NOMO-1 treated with DMSO at 0.1 percent for 48 hours (cell line): Measurements from ENCODE around the gene UMODL1.

Source experiments
- DNase-seq: peaks from one replicate; lab custom pipeline; 2025; ENCODE audit not compliant: unreplicated experiment; lab: John Stamatoyannopoulos, UW

Gene UMODL1

DNA sequence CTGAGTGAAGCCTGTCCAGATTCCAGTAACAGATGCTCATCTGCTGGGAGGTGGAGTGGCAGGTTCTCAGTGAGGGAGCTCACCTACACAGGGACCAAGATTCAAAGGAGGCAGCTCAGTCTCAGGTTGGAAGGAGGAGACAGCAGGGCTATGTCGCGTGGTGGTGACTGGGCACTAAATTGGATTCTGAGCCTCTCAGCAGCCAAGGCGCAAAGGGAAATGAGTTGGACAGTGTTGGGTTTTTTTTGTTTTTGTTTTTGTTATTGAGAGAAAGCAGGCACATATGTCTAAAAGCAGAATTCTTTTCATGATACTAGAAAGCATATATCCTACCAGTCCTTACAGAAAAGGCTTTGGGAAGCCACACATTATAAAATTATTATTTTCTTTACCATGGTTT, 26.2 kb downstream of the UMODL1 start:
- DNase-seq = no peak

GRCh38 chr21:42097860-42098454, 26.8 kb downstream of the UMODL1 start:
- peak; percentile 91 for DNase-seq

GRCh38 chr21:42098957-42099505, 27.9 kb downstream of the UMODL1 start:
- no peak for DNase-seq

GRCh38 chr21:42101246-42101645, 30.1 kb downstream of the UMODL1 start:
- no peak for DNase-seq

- DNase-seq = no peak
Observed at GRCh38 chr21:42102076-42102475, 31.0 kb downstream of the UMODL1 start.

DNA sequence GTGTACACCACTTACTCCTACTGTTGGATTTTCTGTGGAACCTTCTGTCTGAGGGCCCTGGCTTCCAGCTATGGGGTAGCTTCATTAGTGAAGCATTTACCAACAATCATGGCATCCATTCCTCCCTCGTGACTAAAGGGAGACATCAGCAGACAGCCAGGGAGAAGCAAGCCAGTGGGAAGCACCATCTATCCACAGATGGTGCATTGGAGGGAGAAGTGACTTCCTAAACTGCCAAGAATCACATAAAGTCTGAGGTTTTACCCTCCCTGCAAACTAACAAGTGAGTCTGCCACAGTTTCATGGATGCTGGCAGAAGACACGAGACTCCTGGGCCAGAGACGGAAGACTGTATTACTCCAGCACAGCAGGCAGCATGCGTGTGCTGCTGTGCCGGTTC, 31.4 kb downstream of the UMODL1 start:
- no peak for DNase-seq

- DNase-seq = no peak
Observed at GRCh38 chr21:42102991-42103390, 31.9 kb downstream of the UMODL1 start.

DNA sequence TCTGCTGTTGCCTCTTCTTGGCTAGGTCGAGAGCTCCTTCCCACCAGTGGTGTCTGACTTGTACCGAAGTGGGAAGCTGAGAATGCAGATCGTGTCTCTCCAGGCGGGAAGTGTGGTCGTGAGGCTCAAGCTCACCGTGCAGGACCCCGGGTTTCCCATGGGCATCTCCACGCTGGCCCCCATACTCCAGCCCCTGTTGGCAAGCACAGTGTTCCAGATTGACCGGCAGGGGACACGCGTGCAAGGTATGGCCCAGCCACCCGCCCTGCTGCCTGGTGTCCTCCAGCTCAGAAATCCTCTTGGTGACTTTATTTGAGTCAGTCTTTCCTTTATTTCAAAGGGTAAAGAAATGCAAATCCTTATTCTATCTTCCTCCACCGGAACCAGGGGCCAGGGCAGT, 32.7 kb downstream of the UMODL1 start:
- no peak for DNase-seq

- no peak for DNase-seq
Observed at GRCh38 chr21:42105476-42106315, 34.6 kb downstream of the UMODL1 start.

DNA sequence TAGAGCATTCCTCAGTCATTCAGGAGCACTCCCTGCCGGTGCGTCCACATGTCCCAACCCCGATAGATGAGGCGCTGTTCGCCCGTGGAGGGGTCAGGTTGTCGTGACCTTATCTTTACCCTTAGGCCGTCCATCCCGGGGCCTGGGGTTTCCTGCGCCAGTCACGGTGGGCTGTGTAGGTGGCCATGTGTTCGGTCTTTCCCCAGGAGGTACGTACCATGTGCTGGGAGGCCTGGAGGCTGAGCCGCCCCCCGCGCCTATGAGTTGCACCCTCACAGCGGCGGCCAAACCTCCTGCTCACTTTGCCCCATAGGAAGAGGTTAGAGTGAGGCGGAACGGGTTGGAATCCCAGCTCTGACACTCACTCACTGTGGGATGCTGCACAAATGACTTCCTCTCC, 35.3 kb downstream of the UMODL1 start:
- DNase-seq = no peak

DNA sequence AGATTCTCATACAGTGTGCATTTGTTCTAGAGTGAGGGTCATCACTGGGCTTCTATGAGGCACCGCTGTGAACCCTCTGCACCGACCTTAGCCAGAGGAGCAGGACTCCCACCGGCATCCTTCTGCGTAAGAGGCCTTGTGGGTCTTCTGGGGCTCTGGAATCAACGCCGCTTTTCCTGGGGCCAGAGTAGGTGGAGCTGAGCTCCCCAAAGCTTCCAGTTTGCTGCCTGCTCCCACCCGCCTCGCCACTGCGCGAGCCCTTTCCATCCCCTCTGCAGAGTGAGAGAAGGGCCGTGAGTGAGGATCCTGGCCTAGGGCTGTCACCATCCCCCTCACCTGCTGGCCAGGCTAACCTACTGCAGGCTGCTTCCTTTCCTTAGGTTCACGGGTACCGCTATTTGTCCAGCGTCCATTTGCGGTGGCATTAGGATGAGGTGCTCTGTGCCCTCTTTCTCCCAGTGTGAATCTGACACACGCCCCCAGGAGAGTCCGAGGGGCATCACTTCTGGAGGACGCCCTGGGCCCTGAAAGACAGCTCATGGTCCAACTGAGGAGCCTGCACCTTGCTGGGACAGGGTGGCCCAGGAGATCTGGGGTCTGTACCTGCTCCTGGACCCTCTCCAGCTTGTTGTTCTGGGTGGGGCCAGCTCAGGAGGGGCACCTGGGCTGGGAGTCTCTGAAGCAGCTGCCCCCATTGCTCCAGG, 36.2 kb downstream of the UMODL1 start:
- no peak for DNase-seq

DNA sequence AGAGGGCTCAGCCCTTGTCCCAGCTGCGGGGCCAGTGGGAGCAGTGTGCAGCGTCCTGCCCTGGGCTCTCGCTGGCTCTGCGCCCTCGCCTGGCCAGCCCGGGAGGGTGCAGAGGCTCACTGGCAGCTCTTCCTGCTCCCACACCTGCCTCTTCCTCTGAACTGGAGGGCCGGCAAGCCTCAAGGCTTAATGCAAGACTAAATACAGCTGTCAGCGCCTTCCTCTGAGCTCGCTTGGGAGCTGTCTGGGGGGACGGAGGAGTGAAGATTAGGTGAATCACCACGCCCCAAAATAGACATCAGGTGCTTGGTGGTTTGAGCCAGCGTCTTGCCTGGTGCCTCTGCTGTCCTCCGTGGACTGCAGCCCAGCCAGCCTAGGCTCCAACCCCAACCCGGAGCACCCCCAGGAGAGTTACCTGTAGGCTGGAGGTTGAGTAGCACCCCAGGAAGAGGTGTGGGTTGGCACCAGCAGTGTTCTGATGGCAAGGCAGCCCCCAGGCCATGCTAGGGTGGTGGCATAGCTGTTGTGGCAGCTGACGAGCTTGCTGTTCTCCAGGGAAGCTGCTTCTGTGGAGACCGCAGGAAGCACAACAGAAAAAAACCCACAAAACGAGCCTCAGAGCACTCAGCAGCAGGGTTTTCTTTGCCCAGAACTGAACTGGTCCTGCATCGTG, 36.9 kb downstream of the UMODL1 start:
- DNase-seq = no peak

- DNase-seq = no peak
Observed at GRCh38 chr21:42108554-42109340, 37.6 kb downstream of the UMODL1 start.

DNA sequence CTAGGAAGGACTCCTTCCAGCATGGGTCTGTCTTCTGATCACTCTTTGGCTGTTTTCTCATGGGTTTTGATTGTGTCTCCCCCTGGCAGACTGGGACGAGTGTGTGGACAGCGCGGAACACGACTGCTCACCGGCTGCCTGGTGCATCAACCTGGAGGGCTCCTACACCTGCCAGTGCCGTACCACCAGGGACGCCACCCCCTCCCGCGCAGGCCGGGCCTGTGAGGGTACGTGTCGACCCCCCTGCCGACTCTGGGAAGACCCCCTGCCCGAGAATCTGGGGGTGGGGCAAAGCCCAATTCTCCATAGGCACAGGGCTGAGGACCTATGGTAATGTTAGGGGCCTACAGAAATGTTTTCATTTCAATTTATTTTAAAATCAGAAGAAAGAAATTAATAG, 38.4 kb downstream of the UMODL1 start:
- no peak for DNase-seq

- no peak for DNase-seq
Observed at GRCh38 chr21:42109873-42110525, 38.9 kb downstream of the UMODL1 start.

DNA sequence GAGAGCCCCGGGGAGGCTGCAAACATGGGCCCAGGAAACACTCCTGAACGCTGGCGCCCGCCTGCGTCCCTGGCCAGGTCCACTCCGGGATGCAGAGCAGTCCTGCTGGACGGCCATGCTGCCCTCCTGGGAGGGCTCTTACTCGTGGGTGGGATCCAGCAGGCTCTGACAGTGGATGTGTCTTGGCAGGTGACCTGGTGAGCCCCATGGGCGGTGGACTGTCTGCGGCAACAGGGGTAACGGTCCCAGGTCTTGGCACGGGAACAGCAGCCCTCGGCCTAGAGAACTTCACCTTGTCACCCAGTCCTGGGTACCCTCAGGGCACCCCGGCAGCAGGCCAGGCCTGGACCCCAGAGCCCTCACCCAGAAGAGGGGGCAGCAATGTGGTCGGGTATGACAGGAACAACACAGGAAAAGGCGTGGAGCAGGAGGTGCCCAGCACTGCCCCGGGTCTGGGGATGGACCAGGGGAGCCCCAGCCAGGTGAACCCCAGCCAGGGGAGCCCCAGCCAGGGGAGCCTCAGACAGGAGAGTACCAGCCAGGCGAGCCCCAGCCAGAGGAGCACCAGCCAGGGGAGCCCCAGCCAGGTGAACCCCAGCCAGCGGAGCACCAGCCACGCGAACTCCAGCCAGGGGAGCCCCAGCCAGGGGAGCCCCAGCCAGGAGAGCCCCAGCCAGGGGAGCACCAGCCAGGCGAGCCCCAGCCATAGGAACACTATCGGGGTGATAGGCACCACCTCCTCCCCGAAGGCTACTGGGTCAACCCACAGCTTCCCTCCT, 39.8 kb downstream of the UMODL1 start:
- DNase-seq = no peak

DNA sequence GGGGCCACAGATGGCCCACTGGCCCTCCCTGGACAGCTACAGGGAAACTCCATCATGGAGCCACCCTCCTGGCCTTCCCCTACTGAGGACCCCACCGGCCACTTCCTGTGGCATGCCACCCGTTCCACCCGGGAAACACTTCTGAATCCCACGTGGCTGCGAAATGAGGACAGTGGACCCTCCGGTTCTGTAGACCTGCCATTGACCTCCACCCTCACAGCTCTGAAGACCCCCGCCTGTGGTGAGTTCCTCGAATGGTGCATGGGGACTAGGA, 40.3 kb downstream of the UMODL1 start:
- DNase-seq = no peak

DNA sequence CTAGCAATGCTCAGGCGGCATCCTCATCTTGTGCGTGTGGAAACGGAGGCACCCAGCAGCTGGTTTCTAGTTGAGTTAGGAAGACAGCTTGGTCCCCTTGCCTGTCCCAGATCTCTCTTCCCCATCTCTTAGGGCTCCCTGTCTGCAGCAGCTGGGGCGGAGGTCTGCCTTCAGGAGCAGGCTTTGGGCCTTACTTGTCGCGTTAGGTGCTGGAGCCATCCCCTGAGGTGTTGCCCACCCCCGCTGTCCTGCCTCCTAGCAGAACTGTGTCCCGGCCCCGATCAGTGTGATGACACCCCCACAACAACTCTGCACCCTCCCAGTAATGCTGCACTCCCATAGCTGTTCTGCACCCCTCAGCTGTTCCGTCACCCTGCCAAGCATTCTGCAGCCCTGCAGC, 40.7 kb downstream of the UMODL1 start:
- no peak for DNase-seq

DNA sequence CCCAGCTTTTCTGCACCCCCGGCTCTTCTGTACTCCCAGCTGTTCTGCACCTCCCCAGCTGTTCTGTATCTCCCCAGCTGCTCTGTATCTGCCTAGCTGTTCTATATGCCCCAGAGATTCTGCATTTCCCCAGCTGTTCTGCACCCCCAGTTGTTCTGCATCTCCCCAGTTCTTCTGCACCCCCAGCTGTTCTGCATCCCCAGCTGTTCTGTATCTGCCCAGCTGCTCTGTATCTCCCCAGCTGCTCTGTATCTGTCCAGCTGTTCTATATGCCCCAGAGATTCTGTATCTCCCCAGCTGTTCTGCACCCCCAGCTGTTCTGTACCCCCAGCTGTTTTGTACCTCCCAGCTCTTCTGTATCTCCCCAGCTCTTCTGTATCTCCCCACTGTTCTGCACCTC, 41.1 kb downstream of the UMODL1 start:
- DNase-seq = no peak
